PFSK-1 (cell line): ENCODE measurements around the gene THRB.

Source experiments
- POLR2AphosphoS5 ChIP-seq: IDR thresholded peaks from 2 replicates; pipeline ENCODE4 v1.6.1; 2012; ENCODE audit warnings: low read depth, mild to moderate bottlenecking, control low read depth, low read length, moderate library complexity
- TF ChIP-seq, protein P1 (sequence below), 2 experiments: IDR thresholded peaks; 2 replicates each; pipeline versions ENCODE4 v1.6.1 to v1.8.0; 2011 to 2012; ENCODE audit warnings: low read depth in 2 of 2, low read length in 2 of 2, control low read depth in 1 of 2, inconsistent platforms in 1 of 2, mild to moderate bottlenecking in 1 of 2, moderate library complexity in 1 of 2; ENCODE audit not compliant: insufficient read depth in 1 of 2

DNA sequence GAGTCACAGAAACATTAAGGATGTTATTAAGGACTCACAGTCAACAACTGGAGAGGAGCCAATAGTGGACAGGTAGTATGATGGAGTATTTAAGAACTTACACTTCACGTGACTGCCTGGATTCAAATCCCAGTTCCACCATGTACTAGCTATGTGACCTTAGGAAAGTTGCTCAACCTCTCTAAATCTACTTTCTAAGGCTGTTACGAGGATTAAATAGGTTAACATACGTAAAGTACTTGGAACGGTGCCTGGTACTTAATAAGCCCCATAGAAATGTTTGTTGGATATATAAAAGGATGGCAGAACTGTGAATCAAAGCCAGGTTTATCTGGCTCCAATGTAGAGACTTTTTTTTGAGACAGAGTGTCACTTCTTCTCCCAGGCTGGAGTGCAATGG, 24.4 kb downstream of the THRB start:
- TF ChIP-seq POLR2AphosphoS5, result no peak
- TF ChIP-seq, protein P1, sequence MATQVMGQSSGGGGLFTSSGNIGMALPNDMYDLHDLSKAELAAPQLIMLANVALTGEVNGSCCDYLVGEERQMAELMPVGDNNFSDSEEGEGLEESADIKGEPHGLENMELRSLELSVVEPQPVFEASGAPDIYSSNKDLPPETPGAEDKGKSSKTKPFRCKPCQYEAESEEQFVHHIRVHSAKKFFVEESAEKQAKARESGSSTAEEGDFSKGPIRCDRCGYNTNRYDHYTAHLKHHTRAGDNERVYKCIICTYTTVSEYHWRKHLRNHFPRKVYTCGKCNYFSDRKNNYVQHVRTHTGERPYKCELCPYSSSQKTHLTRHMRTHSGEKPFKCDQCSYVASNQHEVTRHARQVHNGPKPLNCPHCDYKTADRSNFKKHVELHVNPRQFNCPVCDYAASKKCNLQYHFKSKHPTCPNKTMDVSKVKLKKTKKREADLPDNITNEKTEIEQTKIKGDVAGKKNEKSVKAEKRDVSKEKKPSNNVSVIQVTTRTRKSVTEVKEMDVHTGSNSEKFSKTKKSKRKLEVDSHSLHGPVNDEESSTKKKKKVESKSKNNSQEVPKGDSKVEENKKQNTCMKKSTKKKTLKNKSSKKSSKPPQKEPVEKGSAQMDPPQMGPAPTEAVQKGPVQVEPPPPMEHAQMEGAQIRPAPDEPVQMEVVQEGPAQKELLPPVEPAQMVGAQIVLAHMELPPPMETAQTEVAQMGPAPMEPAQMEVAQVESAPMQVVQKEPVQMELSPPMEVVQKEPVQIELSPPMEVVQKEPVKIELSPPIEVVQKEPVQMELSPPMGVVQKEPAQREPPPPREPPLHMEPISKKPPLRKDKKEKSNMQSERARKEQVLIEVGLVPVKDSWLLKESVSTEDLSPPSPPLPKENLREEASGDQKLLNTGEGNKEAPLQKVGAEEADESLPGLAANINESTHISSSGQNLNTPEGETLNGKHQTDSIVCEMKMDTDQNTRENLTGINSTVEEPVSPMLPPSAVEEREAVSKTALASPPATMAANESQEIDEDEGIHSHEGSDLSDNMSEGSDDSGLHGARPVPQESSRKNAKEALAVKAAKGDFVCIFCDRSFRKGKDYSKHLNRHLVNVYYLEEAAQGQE (IDR thresholded peaks at IDR 0.05; ENCODE audit: insufficient read depth in 1 of 2, low read depth in 2 of 2, low read length in 2 of 2), result no peak
